G401 (cell line): Measurements from ENCODE around the gene MBTPS1. TPM values are rescaled to one million over a fixed set of nuclear protein-coding genes. Genes with fewer than 3 reads are reported as not detected.

Experiments used
- total RNA-seq: library from RNA; depleted of rRNA; stranded (reverse); fragments of >200 nt; shearing (Covaris generic); gene quantifications from 2 replicates; pipeline ENCODE4 v1.2.3, GENCODE V29; 2014; rRNA removed

MBTPS1 gene
- total RNA-seq, 1 experiment from 2014 or later, result 70.6 TPM

Other genes starting within 250 kb of the MBTPS1 start
- gene MLYCD, start 217.8 kb downstream of the MBTPS1 start, total RNA-seq, result 2.8 and 3.6 TPM in 2 replicates
- gene OSGIN1, start 163.7 kb downstream of the MBTPS1 start, total RNA-seq, result 11.0 and 14.5 TPM in 2 replicates
- 7.4 and 9.2 TPM in 2 replicates for gene NECAB2, start 148.7 kb downstream of the MBTPS1 start, total RNA-seq
- gene SLC38A8, start 74.1 kb downstream of the MBTPS1 start, total RNA-seq, result not detected in 2 replicates
- gene HSDL1, start 28.2 kb upstream of the MBTPS1 start, total RNA-seq, result 37.9 and 44.8 TPM in 2 replicates
- not detected in 2 replicates for gene DNAAF1, start 28.4 kb upstream of the MBTPS1 start, total RNA-seq
- 22.7 and 41.4 TPM in 2 replicates for gene TAF1C, start 70.1 kb upstream of the MBTPS1 start, total RNA-seq
- gene ADAD2, start 74.2 kb upstream of the MBTPS1 start, total RNA-seq, result not detected in 2 replicates
- gene KCNG4, start 123.1 kb upstream of the MBTPS1 start, total RNA-seq, result not detected in 2 replicates
- gene WFDC1, start 177.9 kb upstream of the MBTPS1 start, total RNA-seq, result not detected in 2 replicates